GM10847 (cell line): ENCODE results near the gene IFT27.

Experiments used
- POLR2A ChIP-seq: IDR thresholded peaks from 2 replicates; pipeline ENCODE4 v1.6.1; 2011; ENCODE audit not compliant: insufficient read length; ENCODE audit errors: extremely low read depth

IFT27 gene

GRCh38 chr22:36730176-36730858 lies 45.6 kb downstream of the IFT27 start:
- TF ChIP-seq POLR2A = no peak

GRCh38 chr22:36729321-36729720 lies 46.6 kb downstream of the IFT27 start:
- no peak for TF ChIP-seq POLR2A

- no peak for TF ChIP-seq POLR2A
Measured at GRCh38 chr22:36728505-36728904, 47.4 kb downstream of the IFT27 start.

GRCh38 chr22:36727927-36728488 lies 47.9 kb downstream of the IFT27 start:
- no peak for TF ChIP-seq POLR2A

GRCh38 chr22:36727110-36727509 lies 48.8 kb downstream of the IFT27 start:
- no peak for TF ChIP-seq POLR2A

- no peak for TF ChIP-seq POLR2A
Measured at GRCh38 chr22:36726007-36726380, 49.9 kb downstream of the IFT27 start.

- TF ChIP-seq POLR2A = no peak
Measured at GRCh38 chr22:36725366-36726006, 50.4 kb downstream of the IFT27 start.

- TF ChIP-seq POLR2A = no peak
Measured at GRCh38 chr22:36724836-36725235, 51.1 kb downstream of the IFT27 start.

GRCh38 chr22:36722055-36722454 lies 53.9 kb downstream of the IFT27 start:
- TF ChIP-seq POLR2A = no peak

- no peak for TF ChIP-seq POLR2A
Measured at GRCh38 chr22:36715647-36716046, 60.3 kb downstream of the IFT27 start.

GRCh38 chr22:36714110-36714509 lies 61.8 kb downstream of the IFT27 start:
- no peak for TF ChIP-seq POLR2A

GRCh38 chr22:36713436-36713835 lies 62.5 kb downstream of the IFT27 start:
- TF ChIP-seq POLR2A = no peak
